OCI-LY1 (cell line): ENCODE results near the gene PRCD.

ENCODE experiments used
- H2AFZ ChIP-seq: fragments of 200-600 bp; sonication (generic), shearing (Covaris generic); 2 replicates; pipeline ENCODE4 v1.6.0; 2014; ENCODE audit warnings: antibody characterized with exemption, mild to moderate bottlenecking, low read length
- H3F3A ChIP-seq: fragments of 200-600 bp; sonication (generic), shearing (Covaris generic); 2 replicates; pipeline ENCODE4 v1.6.0; 2014; ENCODE audit warnings: mild to moderate bottlenecking, antibody characterized with exemption, low read length, moderate library complexity; ENCODE audit not compliant: insufficient read depth
- H3K27ac ChIP-seq: fragments of 200-600 bp; sonication (generic); 2 replicates; pipeline ENCODE4 v1.5.1; 2014; ENCODE audit warnings: low read length, mixed run types, mild to moderate bottlenecking, low read depth; ENCODE audit not compliant: poor library complexity, severe bottlenecking
- H3K27me3 ChIP-seq: fragments of 200-600 bp; sonication (generic); 2 replicates; pipeline ENCODE4 v1.6.0; 2014; ENCODE audit warnings: antibody characterized with exemption, mild to moderate bottlenecking, low read length, moderate library complexity; ENCODE audit not compliant: insufficient read depth
- H3K36me3 ChIP-seq: fragments of 200-600 bp; sonication (generic); 2 replicates; pipeline ENCODE4 v1.6.1; 2014; ENCODE audit warnings: mild to moderate bottlenecking, antibody characterized with exemption, low read length, moderate library complexity, mixed read lengths; ENCODE audit not compliant: insufficient read depth
- H3K4me1 ChIP-seq: fragments of 200-600 bp; sonication (generic); 2 replicates; pipeline ENCODE4 v1.5.1; 2014; ENCODE audit warnings: mild to moderate bottlenecking, low read length, moderate library complexity; ENCODE audit not compliant: insufficient read depth, severe bottlenecking
- H3K4me2 ChIP-seq: fragments of 200-600 bp; sonication (generic), shearing (Covaris generic); 2 replicates; pipeline ENCODE4 v1.6.1; 2014; ENCODE audit warnings: low read length
- H3K4me3 ChIP-seq: fragments of 200-600 bp; sonication (generic); 2 replicates; pipeline ENCODE4 v1.5.1; 2014; ENCODE audit warnings: low read length, low read depth, mild to moderate bottlenecking, mixed read lengths; ENCODE audit not compliant: poor library complexity, severe bottlenecking
- H3K79me2 ChIP-seq: fragments of 200-600 bp; shearing (Covaris generic); 2 replicates; pipeline ENCODE4 v1.6.1; 2016; ENCODE audit warnings: mixed run types, low read length, mixed read lengths; ENCODE audit not compliant: insufficient read depth
- H3K9ac ChIP-seq: fragments of 200-600 bp; sonication (generic), shearing (Covaris generic); 2 replicates; pipeline ENCODE4 v1.6.1; 2014; ENCODE audit warnings: mild to moderate bottlenecking, low read length, mixed read lengths
- H3K9me2 ChIP-seq: fragments of 200-600 bp; sonication (generic), shearing (Covaris generic); 2 replicates; pipeline ENCODE4 v1.6.1; 2014; ENCODE audit warnings: low read depth, mild to moderate bottlenecking, low read length, mixed read lengths
- H3K9me3 ChIP-seq: fragments of 200-600 bp; shearing (Covaris generic); 2 replicates; pipeline ENCODE4 v1.6.1; 2014; ENCODE audit warnings: low read length, mixed read lengths
- H4K20me1 ChIP-seq: fragments of 200-600 bp; sonication (generic), shearing (Covaris generic); 2 replicates; pipeline ENCODE4 v1.6.0; 2016; ENCODE audit warnings: mild to moderate bottlenecking, low read length; ENCODE audit not compliant: insufficient read depth
- CTCF ChIP-seq: fragments of 200-600 bp; sonication (generic), shearing (Covaris generic); IDR thresholded peaks from 2 replicates; pipeline ENCODE4 v1.5.1; 2017; ENCODE audit warnings: mild to moderate bottlenecking, antibody characterized with exemption, low read length, moderate library complexity, mixed read lengths
- EZH2 ChIP-seq: fragments of 200-600 bp; sonication (generic), shearing (Covaris generic); IDR thresholded peaks from 2 replicates; pipeline ENCODE4 v1.8.0; 2017; ENCODE audit warnings: borderline replicate concordance, mixed run types, mild to moderate bottlenecking, antibody characterized with exemption, low read length, moderate library complexity, mixed read lengths

Gene PRCD

GRCh38 chr17:76565728-76566612 is 26.1 kb downstream of the PRCD start:
- Histone ChIP-seq H3K9me2 (no peaks in the 10 kb centered on the region), H3K36me3 (peaks cover 53% of the 10 kb centered on the region), H3K9me3 (no peaks in the 10 kb centered on the region), H2AFZ (no peak overlapping the region), H3K4me1 (peaks cover 13% of the 10 kb centered on the region), H3F3A (no peaks in the 10 kb centered on the region), H3K79me2 (peaks cover 3% of the 10 kb centered on the region; the same call in 1 of the 2 replicates), H3K9ac (no peak overlapping the region), H3K4me2 (no peak overlapping the region), H3K27me3 (no peaks in the 10 kb centered on the region), H3K4me3 (no peak overlapping the region), H4K20me1 (no peaks in the 10 kb centered on the region), H3K27ac (no peak overlapping the region)
- TF ChIP-seq EZH2 (no peak), CTCF (no peak)

- H2AFZ ChIP-seq = no peak overlapping the region
- H3K9me3 ChIP-seq = no peaks in the 10 kb centered on the region
- peaks cover 47% of the 10 kb centered on the region for H3K36me3 ChIP-seq
- no peak overlapping the region for H3K27ac ChIP-seq
- H4K20me1 ChIP-seq = no peaks in the 10 kb centered on the region
- no peak overlapping the region for H3K9ac ChIP-seq
- no peak overlapping the region for H3K4me2 ChIP-seq
- no peaks in the 10 kb centered on the region for H3K27me3 ChIP-seq
- no peak overlapping the region for H3K4me3 ChIP-seq
- no peaks in the 10 kb centered on the region for H3K9me2 ChIP-seq
- no peaks in the 10 kb centered on the region for H3F3A ChIP-seq
- H3K4me1 ChIP-seq = peaks cover 12% of the 10 kb centered on the region
- no peaks in the 10 kb centered on the region for H3K79me2 ChIP-seq
- TF ChIP-seq EZH2 = no peak
- no peak for TF ChIP-seq CTCF
Observed at GRCh38 chr17:76566613-76566943, 26.7 kb downstream of the PRCD start.

- Histone ChIP-seq H3K27me3 (no peaks in the 10 kb centered on the region), H3K4me3 (no peak overlapping the region), H2AFZ (no peak overlapping the region), H3K27ac (no peak overlapping the region), H3K9me2 (no peaks in the 10 kb centered on the region), H3K79me2 (no peaks in the 10 kb centered on the region), H4K20me1 (no peaks in the 10 kb centered on the region), H3K4me2 (no peak overlapping the region), H3F3A (no peaks in the 10 kb centered on the region), H3K9me3 (no peaks in the 10 kb centered on the region), H3K9ac (no peak overlapping the region), H3K4me1 (peaks cover 12% of the 10 kb centered on the region), H3K36me3 (peaks cover 42% of the 10 kb centered on the region)
- TF ChIP-seq CTCF (no peak), EZH2 (no peak)
Observed at GRCh38 chr17:76566988-76567431, 27.2 kb downstream of the PRCD start.
